Central memory CD8-positive, alpha-beta T cell (primary cell): ENCODE measurements around the gene SEMA7A.

Source experiments
- ATAC-seq: fragments of 150-1000 bp; cut with Tn5 transposase; replicated peaks from 2 replicates; pipeline ENCODE4 v1.10.0; 2022; ENCODE audit warnings: mild to moderate bottlenecking, moderate FRiP score, moderate number of reproducible peaks; ENCODE audit not compliant: poor library complexity, severe bottlenecking; ENCODE audit errors: extremely low read depth
- DNase-seq, 2 donors: peaks; one replicate each; pipeline ENCODE4 v3.0.0; 2021; ENCODE audit warnings: low spot score in 2 of 2
- H3K27ac Mint-ChIP-seq: one replicate; pipeline ENCODE4 v1.8.0; 2022; ENCODE audit warnings: low read depth, mild to moderate bottlenecking, moderate library complexity, mixed read lengths
- H3K27me3 Mint-ChIP-seq: one replicate; pipeline ENCODE4 v1.8.0; 2022; ENCODE audit warnings: mixed read lengths
- H3K36me3 Mint-ChIP-seq: one replicate; pipeline ENCODE4 v1.8.0; 2022; ENCODE audit warnings: mild to moderate bottlenecking, moderate library complexity, mixed read lengths; ENCODE audit not compliant: insufficient read depth
- H3K4me1 Mint-ChIP-seq: one replicate; pipeline ENCODE4 v1.8.0; 2022; ENCODE audit warnings: mixed read lengths
- H3K4me3 Mint-ChIP-seq: one replicate; pipeline ENCODE4 v1.8.0; 2022; ENCODE audit warnings: mild to moderate bottlenecking, moderate library complexity, mixed read lengths
- H3K9me3 Mint-ChIP-seq: one replicate; pipeline ENCODE4 v1.8.0; 2022; ENCODE audit warnings: mixed read lengths

The SEMA7A gene

GRCh38 chr15:74387621-74388362, 46.0 kb downstream of the SEMA7A start:
- Mint-ChIP-seq H3K9me3 (no peaks in the 10 kb centered on the region), H3K27me3 (no peaks in the 10 kb centered on the region), H3K36me3 (peaks cover 1% of the 10 kb centered on the region), H3K27ac (no peak overlapping the region), H3K4me3 (no peak overlapping the region), H3K4me1 (peaks cover 56% of the 10 kb centered on the region)
- DNase-seq (no peak), ATAC-seq (no peak)

GRCh38 chr15:74387141-74387541, 46.6 kb downstream of the SEMA7A start:
- DNase-seq (no peak), ATAC-seq (no peak)
- Mint-ChIP-seq H3K36me3 (peaks cover 3% of the 10 kb centered on the region), H3K27ac (no peak overlapping the region), H3K4me3 (no peak overlapping the region), H3K9me3 (no peaks in the 10 kb centered on the region), H3K27me3 (no peaks in the 10 kb centered on the region), H3K4me1 (peaks cover 56% of the 10 kb centered on the region)

- ATAC-seq (no peak), DNase-seq (no peak)
- no peak overlapping the region for H3K27ac Mint-ChIP-seq
- peaks cover 56% of the 10 kb centered on the region for H3K4me1 Mint-ChIP-seq
- H3K36me3 Mint-ChIP-seq = peaks cover 3% of the 10 kb centered on the region
- no peaks in the 10 kb centered on the region for H3K27me3 Mint-ChIP-seq
- H3K9me3 Mint-ChIP-seq = no peaks in the 10 kb centered on the region
- no peak overlapping the region for H3K4me3 Mint-ChIP-seq
Observed at GRCh38 chr15:74386496-74387140, 47.1 kb downstream of the SEMA7A start.

GRCh38 chr15:74385733-74386132, 48.0 kb downstream of the SEMA7A start:
- Mint-ChIP-seq H3K4me1 (peaks cover 47% of the 10 kb centered on the region), H3K27ac (peak overlapping the region; percentile 30), H3K27me3 (no peaks in the 10 kb centered on the region), H3K9me3 (no peaks in the 10 kb centered on the region), H3K4me3 (no peak overlapping the region), H3K36me3 (peaks cover 3% of the 10 kb centered on the region)
- ATAC-seq (no peak), DNase-seq (no peak)

- Mint-ChIP-seq H3K4me3 (peak overlapping the region; percentile 21), H3K27ac (peak overlapping the region; percentile 30), H3K4me1 (peaks cover 43% of the 10 kb centered on the region), H3K36me3 (peaks cover 3% of the 10 kb centered on the region), H3K27me3 (no peaks in the 10 kb centered on the region), H3K9me3 (no peaks in the 10 kb centered on the region)
- peak in 1 of 2 donors; percentile 38 for DNase-seq
- ATAC-seq = peak; percentile 80
Observed at GRCh38 chr15:74384881-74385643, 48.7 kb downstream of the SEMA7A start.

GRCh38 chr15:74384566-74384880, 49.2 kb downstream of the SEMA7A start:
- Mint-ChIP-seq H3K4me3 (peak overlapping the region; percentile 21), H3K9me3 (no peaks in the 10 kb centered on the region), H3K4me1 (peaks cover 43% of the 10 kb centered on the region), H3K27ac (peak overlapping the region; percentile 30), H3K36me3 (peaks cover 3% of the 10 kb centered on the region), H3K27me3 (no peaks in the 10 kb centered on the region)
- DNase-seq = no peak
- ATAC-seq = no peak

GRCh38 chr15:74383695-74384565, 49.8 kb downstream of the SEMA7A start:
- Mint-ChIP-seq H3K27ac (peak overlapping the region; percentile 30), H3K36me3 (peaks cover 3% of the 10 kb centered on the region), H3K9me3 (no peaks in the 10 kb centered on the region), H3K4me1 (peaks cover 43% of the 10 kb centered on the region), H3K27me3 (no peaks in the 10 kb centered on the region), H3K4me3 (peak overlapping the region; percentile 21)
- peak; percentile 66 for ATAC-seq
- DNase-seq = peak in 1 of 2 donors; percentile 40

GRCh38 chr15:74383286-74383685, 50.5 kb downstream of the SEMA7A start:
- peaks cover 43% of the 10 kb centered on the region for H3K4me1 Mint-ChIP-seq
- H3K4me3 Mint-ChIP-seq = no peak overlapping the region
- ATAC-seq = peak; percentile 1
- no peaks in the 10 kb centered on the region for H3K9me3 Mint-ChIP-seq
- H3K27ac Mint-ChIP-seq = peak overlapping the region; percentile 30
- H3K27me3 Mint-ChIP-seq = no peaks in the 10 kb centered on the region
- DNase-seq = no peak
- H3K36me3 Mint-ChIP-seq = peaks cover 3% of the 10 kb centered on the region

- DNase-seq = peak; percentile 62 to 69
- H3K36me3 Mint-ChIP-seq = peaks cover 2% of the 10 kb centered on the region
- peak; percentile 18 for ATAC-seq
- no peaks in the 10 kb centered on the region for H3K27me3 Mint-ChIP-seq
- H3K4me1 Mint-ChIP-seq = peaks cover 43% of the 10 kb centered on the region
- H3K27ac Mint-ChIP-seq = peak overlapping the region; percentile 30
- no peak overlapping the region for H3K4me3 Mint-ChIP-seq
- H3K9me3 Mint-ChIP-seq = no peaks in the 10 kb centered on the region
Observed at GRCh38 chr15:74382004-74382816, 51.5 kb downstream of the SEMA7A start.

- Mint-ChIP-seq H3K9me3 (no peaks in the 10 kb centered on the region), H3K27ac (no peak overlapping the region), H3K4me3 (no peak overlapping the region), H3K36me3 (peaks cover 2% of the 10 kb centered on the region), H3K27me3 (no peaks in the 10 kb centered on the region), H3K4me1 (peaks cover 43% of the 10 kb centered on the region)
- ATAC-seq (no peak), DNase-seq (no peak)
Observed at GRCh38 chr15:74381481-74381880, 52.3 kb downstream of the SEMA7A start.

- DNase-seq (no peak), ATAC-seq (no peak)
- Mint-ChIP-seq H3K4me3 (no peak overlapping the region), H3K27me3 (no peaks in the 10 kb centered on the region), H3K9me3 (no peaks in the 10 kb centered on the region), H3K27ac (no peak overlapping the region), H3K4me1 (peaks cover 40% of the 10 kb centered on the region), H3K36me3 (peaks cover 4% of the 10 kb centered on the region)
Observed at GRCh38 chr15:74381190-74381453, 52.6 kb downstream of the SEMA7A start.
